ENCODE data around the gene DNAJC12. TPM values are rescaled to one million over a fixed set of nuclear protein-coding genes. Genes with fewer than 3 reads are reported as not detected.
"Not testable (repeated sequence)": the region's sequence is repeated elsewhere in the genome, so short reads cannot be mapped to it uniquely, and the experiment has no call there.

Gene DNAJC12
- total RNA-seq, 2 experiments from 2014 or later: not detected

GRCh38 chr10:67836488-67836887 lies 1.5 kb downstream of the DNAJC12 start:
- Mint-ChIP-seq H3K36me3 (ENCODE audit: low read depth) (no peaks in the 10 kb centered on the region), H3K27ac (no peak overlapping the region), H3K4me1 (ENCODE audit: low read depth) (peaks cover 6% of the 10 kb centered on the region), H3K27me3 (no peaks in the 10 kb centered on the region), H3K9me3 (no peaks in the 10 kb centered on the region), H3K4me3 (no peak overlapping the region)
- DNase-seq (no peak), ATAC-seq (ENCODE audit: poor library complexity) (no peak)
- TF ChIP-seq CTCF (IDR thresholded peaks at IDR 0.05): no peak
- Histone ChIP-seq H3K9me3 (ENCODE audit: control insufficient read depth in 1 of 2, insufficient read depth in 1 of 2, low read length in 2 of 2) (no peaks in the 10 kb centered on the region), H3K27me3 (ENCODE audit: control insufficient read depth in 1 of 2, insufficient read depth in 2 of 2, low read length in 2 of 2) (no peaks in the 10 kb centered on the region), H3K36me3 (ENCODE audit: insufficient read depth, low read length) (no peaks in the 10 kb centered on the region), H3K4me3 (ENCODE audit: low read length) (no peak overlapping the region), H3K27ac (ENCODE audit: low read depth in 1 of 2, low read length in 2 of 2) (no peak overlapping the region), H3K4me1 (ENCODE audit: insufficient read depth, low read length) (no peaks in the 10 kb centered on the region)
- intact Hi-C loops (cut with DNase I, micrococcal nuclease): no loop called here
- ChIA-PET CTCF (no interaction called here), POLR2A (no interaction called here)

- H3K27ac Mint-ChIP-seq; H3K4me3 Mint-ChIP-seq; POLR2A ChIA-PET; H3K27me3 ChIP-seq (ENCODE audit: control insufficient read depth in 1 of 2, insufficient read depth in 2 of 2, low read length in 2 of 2); H3K36me3 Mint-ChIP-seq (ENCODE audit: low read depth); ATAC-seq (ENCODE audit: poor library complexity); H3K36me3 ChIP-seq (ENCODE audit: insufficient read depth, low read length); H3K4me1 Mint-ChIP-seq (ENCODE audit: low read depth); H3K27me3 Mint-ChIP-seq; DNase-seq; H3K27ac ChIP-seq (ENCODE audit: low read depth in 1 of 2, low read length in 2 of 2); H3K9me3 ChIP-seq (ENCODE audit: control insufficient read depth in 1 of 2, insufficient read depth in 1 of 2, low read length in 2 of 2); H3K9me3 Mint-ChIP-seq; intact Hi-C loops (cut with DNase I, micrococcal nuclease); H3K4me1 ChIP-seq (ENCODE audit: insufficient read depth, low read length); H3K4me3 ChIP-seq (ENCODE audit: low read length): not testable (repeated sequence)
- CTCF ChIA-PET: interaction anchor here (1.3 kb wide), 1 partner anchor 19 kb away, joined by 3 read pairs; no protein-coding TSS in a partner anchor
Measured at GRCh38 chr10:67835541-67836394, 2.2 kb downstream of the DNAJC12 start.

GRCh38 chr10:67834375-67834774 lies 3.6 kb downstream of the DNAJC12 start:
- H3K4me1 ChIP-seq (ENCODE audit: insufficient read depth, low read length): no peaks in the 10 kb centered on the region
- Mint-ChIP-seq H3K4me3 (no peak overlapping the region), H3K9me3 (no peaks in the 10 kb centered on the region), H3K27ac (no peak overlapping the region), H3K27me3 (no peaks in the 10 kb centered on the region), H3K36me3 (ENCODE audit: low read depth) (no peaks in the 10 kb centered on the region), H3K4me1 (ENCODE audit: low read depth) (peaks cover 6% of the 10 kb centered on the region)
- H3K4me3 ChIP-seq (ENCODE audit: low read length): no peak overlapping the region
- no peak overlapping the region for H3K27ac ChIP-seq (ENCODE audit: low read depth in 1 of 2, low read length in 2 of 2)
- H3K36me3 ChIP-seq (ENCODE audit: insufficient read depth, low read length): no peaks in the 10 kb centered on the region
- intact Hi-C loops (cut with DNase I, micrococcal nuclease): no loop called here
- no peaks in the 10 kb centered on the region for H3K27me3 ChIP-seq (ENCODE audit: control insufficient read depth in 1 of 2, insufficient read depth in 2 of 2, low read length in 2 of 2)
- POLR2A ChIA-PET: no interaction called here
- no peak for TF ChIP-seq CTCF (IDR thresholded peaks at IDR 0.05)
- ATAC-seq (ENCODE audit: poor library complexity): no peak
- CTCF ChIA-PET: interaction anchor here (1.3 kb wide), 1 partner anchor 20 kb away, joined by 3 read pairs; no protein-coding TSS in a partner anchor
- no peaks in the 10 kb centered on the region for H3K9me3 ChIP-seq (ENCODE audit: control insufficient read depth in 1 of 2, insufficient read depth in 1 of 2, low read length in 2 of 2)
- DNase-seq: no peak

GRCh38 chr10:67827811-67828210 lies 10.2 kb downstream of the DNAJC12 start:
- Histone ChIP-seq H3K36me3 (ENCODE audit: insufficient read depth, low read length) (no peaks in the 10 kb centered on the region), H3K27ac (ENCODE audit: low read depth in 1 of 2, low read length in 2 of 2) (no peak overlapping the region), H3K4me3 (ENCODE audit: low read length) (no peak overlapping the region), H3K4me1 (ENCODE audit: insufficient read depth, low read length) (no peaks in the 10 kb centered on the region), H3K9me3 (ENCODE audit: control insufficient read depth in 1 of 2, insufficient read depth in 1 of 2, low read length in 2 of 2) (no peaks in the 10 kb centered on the region), H3K27me3 (ENCODE audit: control insufficient read depth in 1 of 2, insufficient read depth in 2 of 2, low read length in 2 of 2) (no peaks in the 10 kb centered on the region)
- POLR2A ChIA-PET: no interaction called here
- no peak for TF ChIP-seq CTCF (IDR thresholded peaks at IDR 0.05)
- DNase-seq: no peak
- H3K27me3 Mint-ChIP-seq: no peaks in the 10 kb centered on the region
- intact Hi-C loops (cut with DNase I, micrococcal nuclease): no loop called here
- H3K9me3 Mint-ChIP-seq: no peaks in the 10 kb centered on the region
- H3K4me3 Mint-ChIP-seq: no peak overlapping the region
- no peaks in the 10 kb centered on the region for H3K36me3 Mint-ChIP-seq (ENCODE audit: low read depth)
- CTCF ChIA-PET: no interaction called here
- ATAC-seq (ENCODE audit: poor library complexity): no peak
- no peaks in the 10 kb centered on the region for H3K4me1 Mint-ChIP-seq (ENCODE audit: low read depth)
- no peak overlapping the region for H3K27ac Mint-ChIP-seq
